ENCODE measurements around the gene CD320. TPM values are rescaled to one million over a fixed set of nuclear protein-coding genes. Genes with fewer than 3 reads are reported as not detected.

CD320 gene
- polyA plus RNA-seq, 2 of the 4 experiments (the other 2 are of a cell fraction), result 28.8 to 54.1 TPM

GRCh38 chr19:8332976-8333766, 25.0 kb upstream of the CD320 start:
- 87% methylated on average over 23 of the region's 52 CpGs for WGBS (ENCODE audit: missing lambda C conversion rate)
- no peak overlapping the region for H3K27ac ChIP-seq

GRCh38 chr19:8331263-8331845, 23.2 kb upstream of the CD320 start:
- ChIA-PET POLR2A (no interaction called here), CTCF (no interaction called here)
- ATAC-seq (no peak), FAIRE-seq (no peak), DNase-seq (ENCODE audit: low read depth in 1 of 2, low spot score in 1 of 2) (no peak)
- Histone ChIP-seq H3K4me2 (no peak overlapping the region), H3K9me3 (no peaks in the 10 kb centered on the region), H3K27ac (no peak overlapping the region), H3K4me1 (peaks cover 7% of the 10 kb centered on the region; the same call in 2 of the 3 replicates), H3K4me3 (no peak overlapping the region)
- 85% methylated on average over 7 of the region's 8 CpGs for WGBS (ENCODE audit: missing lambda C conversion rate)
- TF ChIP-seq SREBF2 (IDR thresholded peaks at IDR 0.05), result no peak
- no peak for TF ChIP-seq POLR2AphosphoS2 (conservative IDR thresholded peaks at IDR 0.05; ENCODE audit: low read length)
- TF ChIP-seq RARB (CRISPR knock-in tag; IDR thresholded peaks at IDR 0.05), result no peak
- no peak for TF ChIP-seq NFE2L2 (conservative IDR thresholded peaks at IDR 0.05; ENCODE audit: low read length)
- no peak for TF ChIP-seq BHLHE40 (IDR thresholded peaks at IDR 0.05; ENCODE audit: low read depth, low read length)
- TF ChIP-seq JUN (IDR thresholded peaks at IDR 0.05), result no peak
- TF ChIP-seq FOXS1 (CRISPR knock-in tag; IDR thresholded peaks at IDR 0.05), result no peak
- TF ChIP-seq HDAC2 (IDR thresholded peaks at IDR 0.05), result no peak
- TF ChIP-seq CBX2 (IDR thresholded peaks at IDR 0.05; ENCODE audit: borderline replicate concordance, low read depth), result no peak
- TF ChIP-seq ESRRA (IDR thresholded peaks at IDR 0.05; ENCODE audit: borderline replicate concordance, low read length), result no peak
- TF ChIP-seq E2F6 (IDR thresholded peaks at IDR 0.05; ENCODE audit: borderline replicate concordance, low read depth), result no peak

More at GRCh38 chr19:8332976-8333766, 25.0 kb upstream of the CD320 start:
- ATAC-seq, result no peak
- DNase-seq (ENCODE audit: low read depth in 1 of 2, low spot score in 1 of 2), result no peak
- no peak for FAIRE-seq
- peaks cover 7% of the 10 kb centered on the region; the same call in 2 of the 3 replicates for H3K4me1 ChIP-seq
- CTCF ChIA-PET, result interaction anchor here (1.5 to 4.7 kb wide), 4 partner anchors 7 to 20 kb away, joined by 5 to 29 read pairs (median 14); no protein-coding TSS in a partner anchor
- POLR2A ChIA-PET, result interaction anchor here (0.6 kb wide), 1 partner anchor 36 kb away, joined by 4 read pairs; no protein-coding TSS in a partner anchor
- H3K4me3 ChIP-seq, result no peak overlapping the region
- H3K9me3 ChIP-seq, result no peaks in the 10 kb centered on the region
- peak overlapping the region; percentile 95; the same call in 2 of the 3 replicates for H3K4me2 ChIP-seq
- TF ChIP-seq NFE2L2 (conservative IDR thresholded peaks at IDR 0.05; ENCODE audit: low read length) (no peak), RCOR1 (IDR thresholded peaks at IDR 0.05; ENCODE audit: low read depth, low read length) (no peak), CHD2 (IDR thresholded peaks at IDR 0.05; ENCODE audit: low read length, partially characterized antibody) (no peak), NR3C1 (IDR thresholded peaks at IDR 0.05) (no peak), BHLHE40 (IDR thresholded peaks at IDR 0.05; ENCODE audit: low read depth, low read length) (no peak), ZSCAN20 (CRISPR knock-in tag; IDR thresholded peaks at IDR 0.05) (no peak)

GRCh38 chr19:8329996-8330395, 21.8 kb upstream of the CD320 start:
- TF ChIP-seq HES2 (IDR thresholded peaks at IDR 0.05) (no peak), RCOR1 (IDR thresholded peaks at IDR 0.05; ENCODE audit: low read depth, low read length) (no peak), CEBPB (IDR thresholded peaks at IDR 0.05) (no peak), JUNB (IDR thresholded peaks at IDR 0.05) (no peak), KDM1A (IDR thresholded peaks at IDR 0.05; ENCODE audit: low read depth) (no peak), POLR2A (IDR thresholded peaks at IDR 0.05; ENCODE audit: low read length) (no peak), ELK1 (IDR thresholded peaks at IDR 0.05; ENCODE audit: low read depth, low read length) (no peak), RNF2 (IDR thresholded peaks at IDR 0.05; ENCODE audit: borderline replicate concordance, low read depth) (no peak), SREBF2 (IDR thresholded peaks at IDR 0.05) (no peak), HOXB13 (CRISPR knock-in tag; IDR thresholded peaks at IDR 0.05; ENCODE audit: low read depth) (no peak), HOXB5 (CRISPR knock-in tag; IDR thresholded peaks at IDR 0.05) (no peak), EHF (CRISPR knock-in tag; IDR thresholded peaks at IDR 0.05) (no peak), CHD4 (IDR thresholded peaks at IDR 0.05; ENCODE audit: borderline replicate concordance) (no peak), ATOH8 (CRISPR knock-in tag; IDR thresholded peaks at IDR 0.05; ENCODE audit: low read depth) (no peak), RFX5 (IDR thresholded peaks at IDR 0.05) (no peak), RARB (CRISPR knock-in tag; IDR thresholded peaks at IDR 0.05) (no peak), ZNF302 (CRISPR knock-in tag; IDR thresholded peaks at IDR 0.05) (no peak), HEYL (CRISPR knock-in tag; IDR thresholded peaks at IDR 0.05) (no peak), USF2 (IDR thresholded peaks at IDR 0.05) (no peak), MAZ (IDR thresholded peaks at IDR 0.05; ENCODE audit: borderline replicate concordance, low read depth, low read length) (no peak)
- 44% methylated on average over 3 of the region's 3 CpGs for WGBS (ENCODE audit: missing lambda C conversion rate)
- CTCF ChIA-PET, result no interaction called here
- POLR2A ChIA-PET, result no interaction called here
- DNase-seq (ENCODE audit: low read depth in 1 of 2, low spot score in 1 of 2) (no peak), ATAC-seq (no peak), FAIRE-seq (no peak)
- no peaks in the 10 kb centered on the region for H3K9me3 ChIP-seq
- H3K4me1 ChIP-seq, result peaks cover 7% of the 10 kb centered on the region; the same call in 2 of the 3 replicates
- no peak overlapping the region for H3K4me2 ChIP-seq
- no peak overlapping the region for H3K27ac ChIP-seq
- H3K4me3 ChIP-seq, result no peak overlapping the region

Data from A549 (cell line).